ENCODE results near the gene AMBP. TPM values are rescaled to one million over a fixed set of nuclear protein-coding genes. Genes with fewer than 3 reads are reported as not detected.

Gene AMBP
- total RNA-seq, 1 donor from 2014 or later: not detected

DNA sequence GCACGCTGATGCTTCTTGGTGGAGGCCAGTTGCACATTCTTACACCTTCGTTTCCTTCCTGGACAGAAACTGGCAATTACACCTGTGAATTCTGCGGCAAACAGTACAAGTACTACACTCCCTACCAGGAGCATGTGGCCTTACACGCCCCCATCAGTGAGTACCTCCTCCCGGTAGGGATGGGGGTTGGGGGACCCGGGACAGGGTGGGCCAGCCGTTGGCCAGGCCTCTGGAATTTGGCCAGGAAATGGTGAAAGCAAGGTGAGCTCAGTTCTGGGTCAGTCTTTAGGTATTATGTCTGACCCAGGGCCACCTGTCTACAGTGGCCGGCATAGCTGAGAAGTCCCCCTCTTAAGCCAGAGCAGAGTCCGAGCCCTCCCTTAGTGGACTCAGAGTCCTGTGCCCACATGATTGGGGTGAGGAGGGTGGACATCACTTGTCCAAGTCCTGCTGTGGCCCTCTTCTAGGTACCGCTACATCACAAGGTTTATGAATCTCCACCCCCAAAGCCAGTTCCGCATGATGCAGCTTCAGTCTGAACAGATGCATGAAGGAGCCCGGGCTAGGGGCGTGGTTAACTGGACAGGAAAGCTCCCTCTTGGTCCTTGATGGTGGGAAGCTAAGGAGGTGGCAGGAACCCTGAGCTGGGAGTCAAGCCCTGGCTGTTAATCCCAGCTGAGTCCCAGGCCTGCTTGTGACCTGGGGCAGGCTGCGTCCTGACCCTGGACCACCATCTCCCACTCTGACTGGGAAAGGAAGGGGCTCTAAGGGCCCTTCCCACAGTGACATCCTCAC, 61.3 kb downstream of the AMBP start:
- Histone ChIP-seq H3K36me3 (ENCODE audit: control insufficient read depth, insufficient read depth, low read length) (peaks cover 1% of the 10 kb centered on the region), H3K27me3 (ENCODE audit: control insufficient read depth, insufficient read depth, low read length) (no peaks in the 10 kb centered on the region), H3K4me3 (ENCODE audit: low read depth, low read length) (no peak overlapping the region)
- TF ChIP-seq CTCF (IDR thresholded peaks at IDR 0.05; ENCODE audit: insufficient read depth, low read length, severe bottlenecking): no peak
- DNase-seq (ENCODE audit: low read depth): no peak
- no peak for FAIRE-seq

GRCh38 chr9:114016101-114016500, 62.0 kb downstream of the AMBP start:
- no peak for FAIRE-seq
- Histone ChIP-seq H3K36me3 (ENCODE audit: control insufficient read depth, insufficient read depth, low read length) (peaks cover 1% of the 10 kb centered on the region), H3K4me3 (ENCODE audit: low read depth, low read length) (no peak overlapping the region), H3K27me3 (ENCODE audit: control insufficient read depth, insufficient read depth, low read length) (no peaks in the 10 kb centered on the region)
- no peak for TF ChIP-seq CTCF (IDR thresholded peaks at IDR 0.05; ENCODE audit: insufficient read depth, low read length, severe bottlenecking)
- DNase-seq (ENCODE audit: low read depth): no peak

DNA sequence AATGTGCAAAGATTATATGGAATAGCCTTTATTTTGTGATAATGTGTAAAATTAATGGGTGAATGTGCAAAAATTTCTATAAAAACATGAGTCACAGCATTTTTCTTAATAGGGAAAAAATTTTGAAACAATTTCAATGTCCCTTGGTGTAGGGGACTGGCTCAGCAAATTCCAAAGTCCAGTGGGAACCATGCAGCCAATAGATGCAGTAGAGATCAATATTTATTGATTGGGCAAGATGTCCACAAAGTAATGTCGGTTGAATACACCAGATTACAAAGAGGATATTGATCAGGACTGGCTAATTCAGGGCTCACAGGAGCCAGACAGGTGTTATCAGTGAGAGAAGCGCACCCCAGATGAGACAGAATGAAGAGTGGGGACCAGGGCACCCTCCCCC, 62.5 kb downstream of the AMBP start:
- TF ChIP-seq CTCF (IDR thresholded peaks at IDR 0.05; ENCODE audit: insufficient read depth, low read length, severe bottlenecking): no peak
- peaks cover 1% of the 10 kb centered on the region for H3K36me3 ChIP-seq (ENCODE audit: control insufficient read depth, insufficient read depth, low read length)
- no peak overlapping the region for H3K4me3 ChIP-seq (ENCODE audit: low read depth, low read length)
- FAIRE-seq: no peak
- DNase-seq (ENCODE audit: low read depth): no peak
- no peaks in the 10 kb centered on the region for H3K27me3 ChIP-seq (ENCODE audit: control insufficient read depth, insufficient read depth, low read length)

DNA sequence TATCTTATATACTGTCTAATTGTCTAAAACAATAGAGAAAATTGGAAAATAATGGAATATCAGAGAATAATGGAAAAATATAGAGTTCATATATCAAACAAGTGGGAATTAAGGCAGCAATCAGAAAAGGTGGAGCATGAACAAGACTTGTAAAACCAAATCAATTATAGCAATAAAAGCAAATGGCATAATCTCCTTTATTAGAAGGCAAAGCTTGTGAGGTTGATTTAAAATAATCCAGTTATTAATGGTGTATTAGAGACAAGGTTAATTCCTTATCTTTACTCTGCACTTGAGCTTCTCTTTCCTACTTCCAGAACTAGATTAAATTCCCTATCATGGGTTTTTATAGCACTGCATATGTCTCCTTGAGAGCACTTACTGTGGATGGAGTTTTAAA, 64.1 kb downstream of the AMBP start:
- DNase-seq (ENCODE audit: low read depth): no peak
- Histone ChIP-seq H3K4me3 (ENCODE audit: low read depth, low read length) (no peak overlapping the region), H3K36me3 (ENCODE audit: control insufficient read depth, insufficient read depth, low read length) (peaks cover 1% of the 10 kb centered on the region), H3K27me3 (ENCODE audit: control insufficient read depth, insufficient read depth, low read length) (no peaks in the 10 kb centered on the region)
- no peak for FAIRE-seq
- TF ChIP-seq CTCF (IDR thresholded peaks at IDR 0.05; ENCODE audit: insufficient read depth, low read length, severe bottlenecking): no peak

DNA sequence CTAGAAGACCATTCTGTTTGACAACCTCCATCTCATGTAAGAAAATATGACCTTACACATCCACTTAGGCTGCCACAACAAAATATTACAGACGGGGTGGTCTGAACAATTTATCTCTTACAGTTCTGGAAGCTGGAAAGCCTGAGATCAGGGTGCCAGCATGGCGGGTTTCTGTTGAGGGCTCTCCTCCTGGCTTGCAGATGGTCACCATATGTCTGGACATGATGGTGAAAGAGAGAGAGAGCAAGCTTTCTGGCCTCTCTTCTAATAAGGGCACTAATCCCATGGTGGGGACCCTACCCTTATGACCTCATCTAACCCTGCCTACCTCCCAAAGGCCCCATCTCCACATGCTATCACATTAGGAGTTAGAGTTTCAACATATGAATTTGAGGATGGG, 66.0 kb downstream of the AMBP start:
- Histone ChIP-seq H3K27me3 (ENCODE audit: control insufficient read depth, insufficient read depth, low read length) (no peaks in the 10 kb centered on the region), H3K4me3 (ENCODE audit: low read depth, low read length) (no peak overlapping the region), H3K36me3 (ENCODE audit: control insufficient read depth, insufficient read depth, low read length) (no peaks in the 10 kb centered on the region)
- no peak for TF ChIP-seq CTCF (IDR thresholded peaks at IDR 0.05; ENCODE audit: insufficient read depth, low read length, severe bottlenecking)
- FAIRE-seq (no peak), DNase-seq (ENCODE audit: low read depth) (no peak)

- DNase-seq (ENCODE audit: low read depth): no peak
- Histone ChIP-seq H3K36me3 (ENCODE audit: control insufficient read depth, insufficient read depth, low read length) (no peaks in the 10 kb centered on the region), H3K27me3 (ENCODE audit: control insufficient read depth, insufficient read depth, low read length) (no peaks in the 10 kb centered on the region), H3K4me3 (ENCODE audit: low read depth, low read length) (no peak overlapping the region)
- TF ChIP-seq CTCF (IDR thresholded peaks at IDR 0.05; ENCODE audit: insufficient read depth, low read length, severe bottlenecking): no peak
- FAIRE-seq: no peak
Observed at GRCh38 chr9:114011313-114011712, 66.8 kb downstream of the AMBP start.
